Pulmonary artery endothelial cell (primary cell): ENCODE data around the gene CYP24A1. TPM values are rescaled to one million over a fixed set of nuclear protein-coding genes. Genes with fewer than 3 reads are reported as not detected.

Experiments used
- DNase-seq: peaks from one replicate; pipeline ENCODE4 v3.0.0-alpha.2; 2011; ENCODE audit warnings: low read depth, low spot score
- total RNA-seq: library from RNA; depleted of rRNA; stranded (reverse); fragments of >200 nt; gene quantifications from 2 replicates; pipeline ENCODE4 v1.2.3, GENCODE V29; 2014

CYP24A1 gene
- total RNA-seq, 1 donor from 2014 or later: not detected

GRCh38 chr20:54174457-54175175 is 830 bp upstream of the CYP24A1 start:
- DNase-seq: no peak

GRCh38 chr20:54172856-54173652 is 732 bp downstream of the CYP24A1 start:
- DNase-seq: no peak

- DNase-seq: no peak
Observed at GRCh38 chr20:54172532-54172855, 1.3 kb downstream of the CYP24A1 start.

- no peak for DNase-seq
Observed at GRCh38 chr20:54170963-54171362, 2.8 kb downstream of the CYP24A1 start.

GRCh38 chr20:54170026-54170471 is 3.7 kb downstream of the CYP24A1 start:
- no peak for DNase-seq

- DNase-seq: no peak
Observed at GRCh38 chr20:54168961-54169862, 4.6 kb downstream of the CYP24A1 start.

- no peak for DNase-seq
Observed at GRCh38 chr20:54167909-54168872, 5.6 kb downstream of the CYP24A1 start.

GRCh38 chr20:54166987-54167662 is 6.7 kb downstream of the CYP24A1 start:
- DNase-seq: no peak

GRCh38 chr20:54165803-54166202 is 8.0 kb downstream of the CYP24A1 start:
- no peak for DNase-seq

GRCh38 chr20:54165014-54165413 is 8.8 kb downstream of the CYP24A1 start:
- DNase-seq: no peak

GRCh38 chr20:54163402-54163801 is 10.4 kb downstream of the CYP24A1 start:
- no peak for DNase-seq

- no peak for DNase-seq
Observed at GRCh38 chr20:54162378-54163009, 11.3 kb downstream of the CYP24A1 start.

GRCh38 chr20:54161821-54162149 is 12.0 kb downstream of the CYP24A1 start:
- DNase-seq: no peak

GRCh38 chr20:54161008-54161820 is 12.6 kb downstream of the CYP24A1 start:
- no peak for DNase-seq

GRCh38 chr20:54160065-54161007 is 13.4 kb downstream of the CYP24A1 start:
- DNase-seq: no peak

GRCh38 chr20:54158856-54159418 is 14.8 kb downstream of the CYP24A1 start:
- no peak for DNase-seq

GRCh38 chr20:54158226-54158625 is 15.6 kb downstream of the CYP24A1 start:
- no peak for DNase-seq
